ENCODE measurements around the gene ACAD8.

ACAD8 gene

DNA sequence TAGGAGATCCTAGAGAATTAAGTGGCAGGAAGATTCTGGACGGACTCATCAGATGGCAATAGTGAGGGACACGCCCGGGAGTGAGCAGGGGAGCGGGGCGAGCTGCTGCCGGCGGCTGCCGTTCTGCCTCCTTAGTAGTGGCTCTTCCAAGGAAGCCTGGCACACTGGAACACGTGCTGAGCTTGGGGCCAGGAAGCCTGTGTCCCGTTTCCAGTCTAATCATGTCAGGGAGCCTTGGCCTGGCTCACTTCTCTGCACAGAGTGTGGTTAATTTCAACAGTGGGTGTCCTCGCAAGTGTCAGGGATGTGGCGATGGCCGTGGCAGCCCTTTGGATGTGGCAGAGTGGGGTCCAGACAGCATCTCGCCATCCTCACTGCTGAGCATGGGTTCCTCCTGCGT lies 39.3 kb downstream of the ACAD8 start:
- TF ChIP-seq, protein P1, sequence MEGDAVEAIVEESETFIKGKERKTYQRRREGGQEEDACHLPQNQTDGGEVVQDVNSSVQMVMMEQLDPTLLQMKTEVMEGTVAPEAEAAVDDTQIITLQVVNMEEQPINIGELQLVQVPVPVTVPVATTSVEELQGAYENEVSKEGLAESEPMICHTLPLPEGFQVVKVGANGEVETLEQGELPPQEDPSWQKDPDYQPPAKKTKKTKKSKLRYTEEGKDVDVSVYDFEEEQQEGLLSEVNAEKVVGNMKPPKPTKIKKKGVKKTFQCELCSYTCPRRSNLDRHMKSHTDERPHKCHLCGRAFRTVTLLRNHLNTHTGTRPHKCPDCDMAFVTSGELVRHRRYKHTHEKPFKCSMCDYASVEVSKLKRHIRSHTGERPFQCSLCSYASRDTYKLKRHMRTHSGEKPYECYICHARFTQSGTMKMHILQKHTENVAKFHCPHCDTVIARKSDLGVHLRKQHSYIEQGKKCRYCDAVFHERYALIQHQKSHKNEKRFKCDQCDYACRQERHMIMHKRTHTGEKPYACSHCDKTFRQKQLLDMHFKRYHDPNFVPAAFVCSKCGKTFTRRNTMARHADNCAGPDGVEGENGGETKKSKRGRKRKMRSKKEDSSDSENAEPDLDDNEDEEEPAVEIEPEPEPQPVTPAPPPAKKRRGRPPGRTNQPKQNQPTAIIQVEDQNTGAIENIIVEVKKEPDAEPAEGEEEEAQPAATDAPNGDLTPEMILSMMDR (IDR thresholded peaks at IDR 0.05; ENCODE audit: low read depth, low read length, missing control alignments), result no peak
- H3K4me3 ChIP-seq (ENCODE audit: low read depth, low read length), result no peak overlapping the region
- DNase-seq, result no peak
- in situ Hi-C loops (cut with HindIII; ENCODE audit: low pct_ligation_motif_present, low sequenced_read_pairs), result no loop called here
- no peaks in the 10 kb centered on the region for H3K36me3 ChIP-seq (replicated peaks)
- H3K27ac ChIP-seq, result no peak overlapping the region
- no peaks in the 10 kb centered on the region for H3K27me3 ChIP-seq (replicated peaks)

DNA sequence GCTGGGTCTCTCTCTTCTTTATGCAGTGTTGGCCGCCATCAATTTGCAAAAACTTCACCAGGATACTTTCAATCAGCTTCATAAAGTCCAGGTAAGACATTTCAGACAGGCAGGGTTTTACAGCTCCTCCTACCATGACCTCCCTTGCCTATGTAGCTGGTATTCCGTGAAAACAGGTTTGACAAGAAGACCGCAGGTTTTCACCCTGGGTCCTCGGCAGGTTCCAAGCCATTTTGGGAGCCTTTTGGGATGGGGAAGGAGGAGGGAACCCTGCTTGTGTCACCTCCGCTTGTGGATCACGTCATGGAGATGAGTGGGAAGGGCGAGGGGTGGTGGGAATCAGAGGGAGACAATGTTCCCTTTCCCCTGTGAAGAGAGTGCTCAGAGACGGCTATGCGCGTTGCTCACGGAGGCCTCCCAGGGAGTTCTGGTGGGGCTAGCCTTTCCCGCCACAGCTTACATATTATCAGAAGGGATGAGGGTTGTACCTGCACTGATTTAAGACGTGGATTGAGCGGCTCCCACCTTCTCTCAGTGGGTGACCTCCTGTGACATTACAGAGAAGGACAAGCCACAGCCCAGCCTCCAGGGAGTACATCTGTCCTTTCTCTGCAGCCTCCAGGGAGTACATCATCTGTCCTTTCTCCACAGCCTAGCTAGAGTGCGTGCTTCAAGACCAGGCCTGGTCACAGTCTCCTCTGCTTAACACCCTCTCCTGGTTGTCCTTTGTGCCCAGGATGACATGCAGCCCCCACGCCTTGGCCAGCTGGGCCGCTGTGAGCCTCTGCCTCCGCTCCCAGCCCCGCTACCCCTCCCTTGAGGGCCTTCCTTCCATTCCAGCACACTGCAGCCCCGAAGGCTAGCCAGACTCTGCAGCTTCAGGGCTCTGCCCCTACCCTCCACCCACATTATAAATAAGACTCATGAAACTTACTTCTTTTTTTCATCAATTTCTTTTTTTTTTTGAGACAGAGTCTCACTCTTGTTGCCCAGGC lies 40.0 kb downstream of the ACAD8 start:
- H3K27ac ChIP-seq, result no peak overlapping the region
- H3K27me3 ChIP-seq (replicated peaks), result no peaks in the 10 kb centered on the region
- H3K4me3 ChIP-seq (ENCODE audit: low read depth, low read length), result no peak overlapping the region
- in situ Hi-C loops (cut with HindIII; ENCODE audit: low pct_ligation_motif_present, low sequenced_read_pairs), result no loop called here
- DNase-seq, result no peak
- TF ChIP-seq, protein P1 (IDR thresholded peaks at IDR 0.05; ENCODE audit: low read depth, low read length, missing control alignments), result no peak
- no peaks in the 10 kb centered on the region for H3K36me3 ChIP-seq (replicated peaks)

DNA sequence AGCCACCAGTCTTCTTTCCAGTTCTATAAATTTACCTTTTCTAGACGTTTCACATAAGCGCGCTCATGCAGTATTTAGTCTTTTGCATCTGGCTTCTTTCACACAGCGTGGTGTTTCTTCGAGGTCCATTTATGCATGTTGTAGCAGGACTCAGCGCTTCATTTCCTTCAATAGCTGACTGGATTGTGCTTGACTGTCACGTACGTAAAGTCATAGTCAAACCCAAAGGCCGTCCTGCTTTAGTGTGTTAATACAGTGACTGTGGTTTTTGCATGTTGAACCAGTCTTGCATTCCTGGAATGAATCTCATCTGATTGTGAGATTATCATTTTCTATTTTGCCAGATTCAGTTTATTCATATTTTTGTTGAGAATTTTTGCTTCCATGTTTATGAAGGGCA lies 41.3 kb downstream of the ACAD8 start:
- no peak for DNase-seq
- Histone ChIP-seq H3K27me3 (replicated peaks) (no peaks in the 10 kb centered on the region), H3K36me3 (replicated peaks) (no peaks in the 10 kb centered on the region), H3K27ac (no peak overlapping the region), H3K4me3 (ENCODE audit: low read depth, low read length) (no peak overlapping the region)
- in situ Hi-C loops (cut with HindIII; ENCODE audit: low pct_ligation_motif_present, low sequenced_read_pairs), result no loop called here
- TF ChIP-seq, protein P1 (IDR thresholded peaks at IDR 0.05; ENCODE audit: low read depth, low read length, missing control alignments), result no peak

DNA sequence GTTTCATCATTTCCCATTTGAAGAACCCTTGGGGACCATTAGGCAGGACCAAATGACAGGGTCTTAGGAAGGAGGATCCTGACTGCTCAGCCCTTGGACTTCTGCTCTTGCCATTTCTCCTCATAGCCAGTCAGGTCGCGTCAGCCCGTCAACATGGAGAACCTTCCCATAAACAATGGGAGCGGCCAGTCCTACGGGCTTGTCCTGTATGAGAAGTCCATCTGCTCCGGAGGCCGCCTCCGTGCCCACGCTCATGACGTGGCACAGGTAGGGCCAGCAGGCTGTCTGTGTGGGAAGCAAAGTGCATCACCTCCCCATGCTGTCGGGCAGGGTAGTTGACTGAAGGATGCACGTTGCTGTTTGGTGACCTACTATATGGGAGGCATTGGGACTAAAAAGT lies 58.9 kb downstream of the ACAD8 start:
- TF ChIP-seq, protein P1 (IDR thresholded peaks at IDR 0.05; ENCODE audit: low read depth, low read length, missing control alignments), result no peak
- no peak for DNase-seq

DNA sequence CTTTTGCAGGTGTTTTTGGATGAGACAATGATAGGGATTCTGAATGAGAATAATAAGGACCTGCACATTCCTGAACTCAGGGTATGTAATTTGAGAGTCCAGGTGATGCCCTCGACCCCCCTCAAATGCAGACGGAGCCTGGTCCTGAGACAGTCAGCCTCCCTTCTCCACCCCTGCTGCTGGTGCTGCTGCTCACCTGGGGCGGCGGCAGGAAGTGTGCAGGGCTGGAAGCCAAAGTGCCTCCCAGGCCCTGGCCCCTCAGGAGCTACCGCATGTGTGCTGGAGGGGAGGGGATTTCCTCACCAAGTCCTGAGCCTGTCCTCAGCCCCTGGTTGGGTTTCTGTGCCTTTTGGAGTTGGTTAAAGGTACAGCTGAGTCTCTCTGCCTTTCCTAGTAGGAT lies 59.4 kb downstream of the ACAD8 start:
- Histone ChIP-seq H3K27me3 (replicated peaks) (no peaks in the 10 kb centered on the region), H3K27ac (no peak overlapping the region), H3K4me3 (ENCODE audit: low read depth, low read length) (no peak overlapping the region), H3K36me3 (replicated peaks) (no peaks in the 10 kb centered on the region)
- TF ChIP-seq, protein P1 (IDR thresholded peaks at IDR 0.05; ENCODE audit: low read depth, low read length, missing control alignments), result no peak
- no peak for DNase-seq
- in situ Hi-C loops (cut with HindIII; ENCODE audit: low pct_ligation_motif_present, low sequenced_read_pairs), result no loop called here

More for the DNA sequence above, 58.9 kb downstream of the ACAD8 start:
- no peaks in the 10 kb centered on the region for H3K36me3 ChIP-seq (replicated peaks)
- in situ Hi-C loops (cut with HindIII; ENCODE audit: low pct_ligation_motif_present, low sequenced_read_pairs), result no loop called here
- H3K27me3 ChIP-seq (replicated peaks), result no peaks in the 10 kb centered on the region
- H3K27ac ChIP-seq, result no peak overlapping the region
- H3K4me3 ChIP-seq (ENCODE audit: low read depth, low read length), result no peak overlapping the region

Measured in brain microvascular endothelial cell (primary cell).